GM21723 (cell line): ENCODE results near the gene TPD52L1.
"Not testable (repeated sequence)": the region's sequence is repeated elsewhere in the genome, so short reads cannot be mapped to it uniquely, and the experiment has no call there.

Experiments used
- ATAC-seq: cut with Tn5 transposase; IDR thresholded peaks from one replicate; pipeline ENCODE4 v1.9.1; 2021; ENCODE audit warnings: mild to moderate bottlenecking, moderate library complexity; ENCODE audit not compliant: unreplicated experiment

Gene TPD52L1

GRCh38 chr6:125140808-125141207, 12.8 kb upstream of the TPD52L1 start:
- no peak for ATAC-seq

GRCh38 chr6:125142618-125143017, 11.0 kb upstream of the TPD52L1 start:
- no peak for ATAC-seq

- no peak for ATAC-seq
Measured at GRCh38 chr6:125144822-125145221, 8.8 kb upstream of the TPD52L1 start.

GRCh38 chr6:125149256-125150144, 4.1 kb upstream of the TPD52L1 start:
- no peak for ATAC-seq

- ATAC-seq, result no peak
Measured at GRCh38 chr6:125151700-125152099, 1.9 kb upstream of the TPD52L1 start.

GRCh38 chr6:125154118-125154760, 666 bp downstream of the TPD52L1 start:
- peak; percentile 14 for ATAC-seq

- ATAC-seq, result no peak
Measured at GRCh38 chr6:125154761-125155135, 1.2 kb downstream of the TPD52L1 start.

GRCh38 chr6:125155344-125155743, 1.8 kb downstream of the TPD52L1 start:
- ATAC-seq, result no peak

GRCh38 chr6:125156496-125156895, 2.9 kb downstream of the TPD52L1 start:
- ATAC-seq, result no peak

- no peak for ATAC-seq
Measured at GRCh38 chr6:125157280-125157679, 3.7 kb downstream of the TPD52L1 start.

GRCh38 chr6:125157725-125158124, 4.2 kb downstream of the TPD52L1 start:
- ATAC-seq, result no peak

GRCh38 chr6:125163339-125163738, 9.8 kb downstream of the TPD52L1 start:
- ATAC-seq, result not testable (repeated sequence)

GRCh38 chr6:125163811-125164210, 10.2 kb downstream of the TPD52L1 start:
- no peak for ATAC-seq

- ATAC-seq, result no peak
Measured at GRCh38 chr6:125164696-125165095, 11.1 kb downstream of the TPD52L1 start.

- no peak for ATAC-seq
Measured at GRCh38 chr6:125165256-125165655, 11.7 kb downstream of the TPD52L1 start.

GRCh38 chr6:125165776-125166175, 12.2 kb downstream of the TPD52L1 start:
- no peak for ATAC-seq

- ATAC-seq, result no peak
Measured at GRCh38 chr6:125166711-125167110, 13.1 kb downstream of the TPD52L1 start.

GRCh38 chr6:125167579-125167978, 14.0 kb downstream of the TPD52L1 start:
- no peak for ATAC-seq

GRCh38 chr6:125169058-125169457, 15.5 kb downstream of the TPD52L1 start:
- no peak for ATAC-seq

GRCh38 chr6:125169522-125169921, 15.9 kb downstream of the TPD52L1 start:
- no peak for ATAC-seq

- ATAC-seq, result no peak
Measured at GRCh38 chr6:125170376-125170775, 16.8 kb downstream of the TPD52L1 start.
